ENCODE results near the gene KLK1.

DNA sequence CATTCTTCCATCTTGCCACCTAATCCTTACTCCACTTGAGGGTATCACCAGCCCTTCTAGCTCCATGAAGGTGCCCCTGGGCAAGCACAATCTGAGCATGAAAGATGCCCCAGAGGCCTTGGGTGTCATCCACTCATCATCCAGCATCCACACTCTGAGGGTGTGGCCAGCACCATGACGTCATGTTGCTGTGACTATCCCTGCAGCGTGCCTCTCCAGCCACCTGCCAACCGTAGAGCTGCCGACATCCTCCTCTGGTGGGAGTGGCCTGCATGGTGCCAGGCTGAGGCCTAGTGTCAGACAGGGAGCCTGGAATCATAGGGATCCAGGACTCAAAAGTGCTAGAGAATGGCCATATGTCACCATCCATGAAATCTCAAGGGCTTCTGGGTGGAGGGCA is 28.0 kb upstream of the KLK1 start:
- TF ChIP-seq, protein P1, sequence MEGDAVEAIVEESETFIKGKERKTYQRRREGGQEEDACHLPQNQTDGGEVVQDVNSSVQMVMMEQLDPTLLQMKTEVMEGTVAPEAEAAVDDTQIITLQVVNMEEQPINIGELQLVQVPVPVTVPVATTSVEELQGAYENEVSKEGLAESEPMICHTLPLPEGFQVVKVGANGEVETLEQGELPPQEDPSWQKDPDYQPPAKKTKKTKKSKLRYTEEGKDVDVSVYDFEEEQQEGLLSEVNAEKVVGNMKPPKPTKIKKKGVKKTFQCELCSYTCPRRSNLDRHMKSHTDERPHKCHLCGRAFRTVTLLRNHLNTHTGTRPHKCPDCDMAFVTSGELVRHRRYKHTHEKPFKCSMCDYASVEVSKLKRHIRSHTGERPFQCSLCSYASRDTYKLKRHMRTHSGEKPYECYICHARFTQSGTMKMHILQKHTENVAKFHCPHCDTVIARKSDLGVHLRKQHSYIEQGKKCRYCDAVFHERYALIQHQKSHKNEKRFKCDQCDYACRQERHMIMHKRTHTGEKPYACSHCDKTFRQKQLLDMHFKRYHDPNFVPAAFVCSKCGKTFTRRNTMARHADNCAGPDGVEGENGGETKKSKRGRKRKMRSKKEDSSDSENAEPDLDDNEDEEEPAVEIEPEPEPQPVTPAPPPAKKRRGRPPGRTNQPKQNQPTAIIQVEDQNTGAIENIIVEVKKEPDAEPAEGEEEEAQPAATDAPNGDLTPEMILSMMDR (IDR thresholded peaks at IDR 0.05): no peak
- no peak for TF ChIP-seq POLR2A (IDR thresholded peaks at IDR 0.05)

All from right lobe of liver (tissue), 4 donors.